ENCODE data around the gene PCSK4. TPM values are rescaled to one million over a fixed set of nuclear protein-coding genes. Genes with fewer than 3 reads are reported as not detected.
A peak's percentile ranks its signal among the peaks of the same experiment; 100 is the strongest.

Gene PCSK4
- total RNA-seq, 1 experiment from 2014 or later: 6.4 TPM

DNA sequence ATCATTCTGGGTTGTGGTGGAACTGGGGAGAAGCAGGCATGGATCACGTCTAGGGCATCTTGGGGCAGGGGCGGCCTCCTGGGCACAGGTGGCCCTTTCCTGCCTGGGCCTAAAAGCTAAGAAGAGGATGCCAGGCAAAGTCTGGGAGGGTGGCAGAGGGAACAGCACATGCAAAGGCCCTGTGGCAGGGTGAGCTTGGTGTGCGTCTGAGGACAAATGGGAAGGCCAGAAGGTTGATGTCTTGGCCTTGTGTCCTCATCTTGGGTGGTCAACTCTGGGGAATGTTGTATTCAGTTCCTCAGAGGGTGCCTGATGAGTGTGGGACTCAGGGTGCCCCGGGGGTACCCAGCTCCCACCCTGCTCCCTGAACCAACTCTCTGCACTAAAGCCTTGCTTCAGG lies 28.3 kb upstream of the PCSK4 start:
- Mint-ChIP-seq H3K4me1 (ENCODE audit: low read depth, unreplicated experiment) (no peaks in the 10 kb centered on the region), H3K9me3 (ENCODE audit: unreplicated experiment) (no peaks in the 10 kb centered on the region), H3K4me3 (ENCODE audit: unreplicated experiment) (no peak overlapping the region), H3K36me3 (ENCODE audit: insufficient read depth, unreplicated experiment) (no peaks in the 10 kb centered on the region), H3K27me3 (ENCODE audit: insufficient read depth, unreplicated experiment) (no peaks in the 10 kb centered on the region), H3K27ac (ENCODE audit: unreplicated experiment) (no peak overlapping the region)
- Histone ChIP-seq H3K4me3 (ENCODE audit: low read depth, low read length) (no peak overlapping the region), H3K36me3 (ENCODE audit: control insufficient read depth, insufficient read depth, low read length) (no peaks in the 10 kb centered on the region), H3K27me3 (replicated peaks; ENCODE audit: control insufficient read depth, insufficient read depth, low read length) (no peaks in the 10 kb centered on the region), H3K9me3 (no peaks in the 10 kb centered on the region), H3K4me1 (no peaks in the 10 kb centered on the region)
- ChIA-PET POLR2A (interaction anchor here (0.7 kb wide), 1 partner anchor 239 kb away, joined by 5 read pairs; no protein-coding TSS in a partner anchor), CTCF (no interaction called here)
- intact Hi-C loops (cut with micrococcal nuclease; ENCODE audit: unreplicated experiment): no loop called here
- DNase-seq: no peak
- TF ChIP-seq CTCF (IDR thresholded peaks at IDR 0.05; ENCODE audit: insufficient read depth in 1 of 2, low read depth in 1 of 2, low read length in 1 of 2, severe bottlenecking in 1 of 2, unreplicated experiment in 1 of 2): no peak
- no TSS peak for BruUV-seq (replicated peaks)

- H3K27me3 ChIP-seq (replicated peaks; ENCODE audit: control insufficient read depth, insufficient read depth, low read length): no peaks in the 10 kb centered on the region
Measured at GRCh38 chr19:1516395-1516753, 26.2 kb upstream of the PCSK4 start.

GRCh38 chr19:1514986-1515721 lies 25.0 kb upstream of the PCSK4 start:
- BruUV-seq (replicated peaks): no TSS peak
- Histone ChIP-seq H3K4me1 (peaks cover 17% of the 10 kb centered on the region), H3K4me3 (ENCODE audit: low read depth, low read length) (no peak overlapping the region), H3K9me3 (no peaks in the 10 kb centered on the region), H3K27me3 (replicated peaks; ENCODE audit: control insufficient read depth, insufficient read depth, low read length) (no peaks in the 10 kb centered on the region), H3K36me3 (ENCODE audit: control insufficient read depth, insufficient read depth, low read length) (peaks cover 1% of the 10 kb centered on the region; the same call in 1 of the 2 replicates)
- TF ChIP-seq CTCF (IDR thresholded peaks at IDR 0.05; ENCODE audit: insufficient read depth in 1 of 2, low read depth in 1 of 2, low read length in 1 of 2, severe bottlenecking in 1 of 2, unreplicated experiment in 1 of 2): no peak
- H3K9me3 Mint-ChIP-seq (ENCODE audit: unreplicated experiment): no peaks in the 10 kb centered on the region
- peaks cover under 1% of the 10 kb centered on the region for H3K36me3 Mint-ChIP-seq (ENCODE audit: insufficient read depth, unreplicated experiment)
- H3K4me3 Mint-ChIP-seq (ENCODE audit: unreplicated experiment): no peak overlapping the region
- intact Hi-C loops (cut with micrococcal nuclease; ENCODE audit: unreplicated experiment): no loop called here
- DNase-seq: peak in 1 of 2 experiments; percentile 28
- ChIA-PET POLR2A (interaction anchor here (0.6 kb wide), 1 partner anchor 70 kb away, joined by 5 read pairs; no protein-coding TSS in a partner anchor), CTCF (interaction anchor here (0.7 to 1.2 kb wide), 2 partner anchors 24 to 31 kb away, joined by 4 read pairs; partner anchors contain the start of gene REEP6)
- H3K27ac Mint-ChIP-seq (ENCODE audit: unreplicated experiment): no peak overlapping the region
- H3K27me3 Mint-ChIP-seq (ENCODE audit: insufficient read depth, unreplicated experiment): no peaks in the 10 kb centered on the region
- H3K4me1 Mint-ChIP-seq (ENCODE audit: low read depth, unreplicated experiment): peaks cover 6% of the 10 kb centered on the region

More at GRCh38 chr19:1516395-1516753, 26.2 kb upstream of the PCSK4 start:
- no peaks in the 10 kb centered on the region for H3K9me3 Mint-ChIP-seq (ENCODE audit: unreplicated experiment)
- no peak overlapping the region for H3K4me3 ChIP-seq (ENCODE audit: low read depth, low read length)
- no peak overlapping the region for H3K4me3 Mint-ChIP-seq (ENCODE audit: unreplicated experiment)
- H3K9me3 ChIP-seq: no peaks in the 10 kb centered on the region
- POLR2A ChIA-PET: no interaction called here
- no peaks in the 10 kb centered on the region for H3K4me1 Mint-ChIP-seq (ENCODE audit: low read depth, unreplicated experiment)
- no peak overlapping the region for H3K27ac Mint-ChIP-seq (ENCODE audit: unreplicated experiment)
- H3K4me1 ChIP-seq: peaks cover 10% of the 10 kb centered on the region; the same call in 1 of the 2 replicates
- H3K36me3 Mint-ChIP-seq (ENCODE audit: insufficient read depth, unreplicated experiment): no peaks in the 10 kb centered on the region
- no peaks in the 10 kb centered on the region for H3K27me3 Mint-ChIP-seq (ENCODE audit: insufficient read depth, unreplicated experiment)
- H3K36me3 ChIP-seq (ENCODE audit: control insufficient read depth, insufficient read depth, low read length): no peaks in the 10 kb centered on the region
- TF ChIP-seq CTCF (IDR thresholded peaks at IDR 0.05; ENCODE audit: insufficient read depth in 1 of 2, low read depth in 1 of 2, low read length in 1 of 2, severe bottlenecking in 1 of 2, unreplicated experiment in 1 of 2): no peak
- DNase-seq: peak in 1 of 2 experiments; percentile 40
- intact Hi-C loops (cut with micrococcal nuclease; ENCODE audit: unreplicated experiment): no loop called here
- CTCF ChIA-PET: no interaction called here
- no TSS peak for BruUV-seq (replicated peaks)
